Fibroblast of villous mesenchyme (primary cell): Measurements from ENCODE around the gene GBX2. TPM values are rescaled to one million over a fixed set of nuclear protein-coding genes. Genes with fewer than 3 reads are reported as not detected.

Experiments
- DNase-seq: peaks from one replicate; pipeline ENCODE4 v3.0.0-alpha.2; 2010; ENCODE audit warnings: low read depth
- H3K4me3 ChIP-seq: 2 replicates; pipeline ENCODE4 v1.5.1; 2011; ENCODE audit warnings: low read depth, mild to moderate bottlenecking, low read length
- CTCF ChIP-seq: IDR thresholded peaks from 2 replicates; pipeline ENCODE4 v1.5.1; 2012; ENCODE audit warnings: low read depth, mild to moderate bottlenecking, low read length; ENCODE audit not compliant: insufficient read depth
- total RNA-seq: library from RNA; depleted of rRNA; stranded (reverse); fragments of >200 nt; gene quantifications from 2 replicates; pipeline ENCODE4 v1.2.3, GENCODE V29; 2012

Gene GBX2
- total RNA-seq, 1 donor = not detected

GRCh38 chr2:236173729-236174607 is 5.8 kb upstream of the GBX2 start:
- TF ChIP-seq CTCF = no peak
- no peak overlapping the region for H3K4me3 ChIP-seq
- DNase-seq = no peak

DNA sequence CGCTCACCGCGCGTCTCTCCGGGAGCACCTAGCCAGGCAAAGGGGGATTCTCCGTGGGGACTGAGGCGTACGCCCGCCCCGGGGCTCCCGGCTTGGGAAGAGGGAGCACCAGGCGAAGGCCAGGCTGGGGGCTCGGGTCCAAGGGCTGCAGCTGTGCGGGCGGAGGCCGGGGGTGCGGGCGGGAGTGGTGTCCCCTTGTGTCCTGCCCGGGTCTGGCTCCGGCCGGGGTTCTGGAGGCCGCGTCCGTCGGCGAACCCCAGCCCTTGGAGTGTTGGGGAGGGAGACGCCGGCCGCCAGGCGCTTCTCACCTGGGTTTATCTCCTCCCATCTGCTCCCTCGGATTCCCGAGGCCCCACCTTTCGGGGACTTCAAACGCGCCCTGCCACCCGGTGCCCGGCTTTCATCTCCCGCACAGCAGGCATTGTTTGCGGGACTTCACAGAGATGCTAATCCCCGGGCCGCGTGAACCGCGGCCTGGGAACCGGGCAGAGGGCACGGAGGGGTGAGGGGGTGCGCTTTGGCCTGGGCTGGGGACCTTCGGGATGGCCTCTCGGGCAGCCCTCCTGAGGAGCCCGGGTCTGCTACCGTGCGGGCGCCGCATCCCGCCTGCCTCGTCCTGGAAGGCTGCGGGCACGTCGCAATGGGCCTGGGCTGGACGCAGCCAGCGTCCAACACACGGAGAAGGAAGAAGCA is 5.0 kb upstream of the GBX2 start:
- H3K4me3 ChIP-seq = no peak overlapping the region
- DNase-seq = no peak
- TF ChIP-seq CTCF = no peak

DNA sequence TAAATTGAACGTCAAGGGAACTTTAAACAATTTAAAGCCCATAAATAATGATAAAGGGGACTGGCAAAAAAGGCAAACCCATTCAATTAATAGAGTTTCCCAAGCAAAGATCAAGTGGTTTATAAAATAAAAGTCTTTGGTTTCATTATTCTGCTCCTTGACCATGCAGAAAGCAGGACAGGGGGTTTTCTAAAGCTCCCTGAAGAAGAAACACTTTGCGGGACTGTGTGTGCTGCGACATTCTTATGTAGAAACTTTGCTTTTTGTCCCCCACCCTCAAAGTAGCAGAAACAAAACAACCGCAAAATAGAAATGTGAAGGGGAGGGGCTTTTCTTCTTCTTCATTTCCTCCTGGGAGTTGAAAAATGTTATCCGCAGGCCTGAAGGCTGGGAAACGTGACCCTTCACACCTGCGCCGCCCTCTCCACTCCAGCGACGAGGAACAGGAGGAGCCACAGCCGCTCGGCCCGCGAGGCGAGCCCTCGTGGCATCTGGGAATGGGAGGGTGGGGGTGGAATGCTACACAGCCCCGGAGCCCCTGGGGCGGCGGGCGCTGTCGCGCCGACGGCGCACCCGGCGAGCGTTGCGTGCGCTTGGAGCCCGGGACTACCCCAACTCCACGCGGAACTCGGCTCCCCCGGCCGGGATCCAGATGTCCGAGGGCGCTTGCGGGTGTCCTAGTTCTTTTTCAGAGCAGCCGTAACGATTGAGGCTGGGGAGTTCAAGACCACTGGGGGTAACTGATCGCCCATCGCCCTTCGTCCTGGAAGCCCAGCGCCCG is 4.3 kb upstream of the GBX2 start:
- no peak for DNase-seq
- H3K4me3 ChIP-seq = no peak overlapping the region
- no peak for TF ChIP-seq CTCF

GRCh38 chr2:236171680-236172254 is 3.6 kb upstream of the GBX2 start:
- TF ChIP-seq CTCF = no peak
- DNase-seq = no peak
- no peak overlapping the region for H3K4me3 ChIP-seq

DNA sequence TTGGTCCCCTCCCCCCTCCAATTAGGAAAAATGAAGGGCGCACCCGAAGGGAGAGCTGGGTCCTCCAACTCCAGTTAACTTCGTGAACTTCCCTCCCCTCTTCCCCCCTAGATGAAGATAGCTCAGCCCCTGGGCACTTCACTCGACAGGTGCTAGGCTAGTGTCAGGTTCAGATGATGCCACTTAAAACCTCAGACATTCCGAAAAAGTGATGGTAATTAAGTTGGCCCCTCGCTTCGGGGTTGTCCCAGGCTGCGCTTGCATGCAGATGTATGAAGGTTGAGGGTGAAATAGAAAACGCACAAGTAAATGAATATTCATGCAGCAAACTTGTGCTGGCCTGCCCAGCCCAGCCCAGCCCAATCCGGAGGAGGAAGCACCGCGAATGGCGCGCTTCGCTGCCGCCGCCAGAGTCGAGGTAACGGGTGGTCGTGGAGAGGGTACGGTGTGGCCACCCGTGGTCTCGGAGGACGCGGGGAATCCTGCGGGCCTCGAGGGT is 3.0 kb upstream of the GBX2 start:
- TF ChIP-seq CTCF = no peak
- DNase-seq = no peak
- no peak overlapping the region for H3K4me3 ChIP-seq

GRCh38 chr2:236170590-236171165 is 2.5 kb upstream of the GBX2 start:
- no peak for DNase-seq
- H3K4me3 ChIP-seq = no peak overlapping the region
- no peak for TF ChIP-seq CTCF
